NCI-H146 treated with DMSO at 0.1 percent for 48 hours (cell line): Measurements from ENCODE around the gene KAT7.
A peak's percentile ranks its signal among the peaks of the same experiment; 100 is the strongest.

Source experiments
- DNase-seq: peaks from one replicate; lab custom pipeline; 2025; ENCODE audit not compliant: unreplicated experiment; lab: John Stamatoyannopoulos, UW

The KAT7 gene

GRCh38 chr17:49760296-49760695, 28.2 kb upstream of the KAT7 start:
- no peak for DNase-seq

GRCh38 chr17:49760932-49761558, 27.4 kb upstream of the KAT7 start:
- no peak for DNase-seq

GRCh38 chr17:49762151-49762941, 26.1 kb upstream of the KAT7 start:
- DNase-seq: no peak

GRCh38 chr17:49763735-49764558, 24.5 kb upstream of the KAT7 start, which contains the start of gene FAM117A:
TSS of gene FAM117A (minus strand) at chr17:49764131. CDS start at chr17:49764087, 44 bp downstream.
- peak; percentile 99 for DNase-seq

GRCh38 chr17:49764559-49765180, 23.8 kb upstream of the KAT7 start:
- DNase-seq: no peak

GRCh38 chr17:49766918-49767530, 21.5 kb upstream of the KAT7 start:
- no peak for DNase-seq

- DNase-seq: no peak
Observed at GRCh38 chr17:49775546-49776260, 12.8 kb upstream of the KAT7 start.

- DNase-seq: no peak
Observed at GRCh38 chr17:49776551-49777300, 11.8 kb upstream of the KAT7 start.

- no peak for DNase-seq
Observed at GRCh38 chr17:49777563-49777962, 10.9 kb upstream of the KAT7 start.

- DNase-seq: no peak
Observed at GRCh38 chr17:49779156-49779738, 9.2 kb upstream of the KAT7 start.

- DNase-seq: peak; percentile 23
Observed at GRCh38 chr17:49779739-49780231, 8.7 kb upstream of the KAT7 start.

GRCh38 chr17:49783071-49783715, 5.3 kb upstream of the KAT7 start:
- peak; percentile 44 for DNase-seq

GRCh38 chr17:49783791-49784190, 4.7 kb upstream of the KAT7 start:
- no peak for DNase-seq

GRCh38 chr17:49784636-49785035, 3.8 kb upstream of the KAT7 start:
- no peak for DNase-seq

- no peak for DNase-seq
Observed at GRCh38 chr17:49787884-49788477, 500 bp upstream of the KAT7 start.

- DNase-seq: no peak
Observed at GRCh38 chr17:49789243-49789578, 730 bp downstream of the KAT7 start.

GRCh38 chr17:49793309-49793708, 4.8 kb downstream of the KAT7 start:
- DNase-seq: no peak

- DNase-seq: no peak
Observed at GRCh38 chr17:49795372-49795771, 6.9 kb downstream of the KAT7 start.
